GM19099 (cell line): Measurements from ENCODE around the gene TMPRSS13.

Experiments used
- POLR2A ChIP-seq: IDR thresholded peaks from 3 replicates; pipeline ENCODE4 v1.6.1; 2011; ENCODE audit warnings: low read depth; ENCODE audit not compliant: insufficient read length; ENCODE audit errors: extremely low read depth

The TMPRSS13 gene

DNA sequence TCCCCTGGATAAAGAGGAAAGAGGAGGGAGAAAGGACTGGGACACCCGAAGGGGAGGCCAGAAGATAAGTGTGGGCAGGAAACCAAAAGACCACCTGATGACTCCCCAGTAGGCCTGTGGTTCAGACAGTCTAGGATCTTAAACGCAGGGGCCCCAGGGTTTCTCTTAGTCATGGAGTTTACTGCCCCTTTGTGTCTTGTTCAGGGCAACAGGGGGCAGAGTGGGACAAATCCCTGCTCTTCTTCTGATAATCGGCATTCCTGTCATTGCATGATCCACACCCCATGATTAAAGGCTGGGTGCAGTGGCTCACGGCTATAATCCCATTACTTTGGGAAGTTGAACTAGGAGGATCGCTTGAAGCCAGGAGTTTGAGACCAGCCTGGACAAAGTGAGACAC lies 4.7 kb upstream of the TMPRSS13 start:
- TF ChIP-seq POLR2A: no peak

DNA sequence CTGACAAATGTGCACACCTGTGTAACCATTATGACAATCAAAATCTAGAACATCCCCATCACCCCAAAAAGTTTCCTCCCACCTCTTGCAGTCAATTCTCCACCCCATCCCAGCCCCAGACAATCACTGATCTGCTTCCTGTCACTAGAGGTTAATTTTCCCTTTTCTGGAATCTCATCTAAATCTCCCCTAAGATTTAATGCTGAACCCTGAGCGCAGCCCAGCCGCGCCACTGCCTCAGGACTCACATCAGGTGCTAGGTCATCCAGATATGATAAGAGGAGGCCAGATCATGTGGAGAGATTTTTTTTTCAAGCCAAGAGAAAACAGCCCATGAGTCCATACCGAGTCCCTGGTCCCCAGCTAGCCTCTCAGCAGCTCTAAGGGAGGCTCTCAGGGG lies 4.3 kb upstream of the TMPRSS13 start:
- no peak for TF ChIP-seq POLR2A

DNA sequence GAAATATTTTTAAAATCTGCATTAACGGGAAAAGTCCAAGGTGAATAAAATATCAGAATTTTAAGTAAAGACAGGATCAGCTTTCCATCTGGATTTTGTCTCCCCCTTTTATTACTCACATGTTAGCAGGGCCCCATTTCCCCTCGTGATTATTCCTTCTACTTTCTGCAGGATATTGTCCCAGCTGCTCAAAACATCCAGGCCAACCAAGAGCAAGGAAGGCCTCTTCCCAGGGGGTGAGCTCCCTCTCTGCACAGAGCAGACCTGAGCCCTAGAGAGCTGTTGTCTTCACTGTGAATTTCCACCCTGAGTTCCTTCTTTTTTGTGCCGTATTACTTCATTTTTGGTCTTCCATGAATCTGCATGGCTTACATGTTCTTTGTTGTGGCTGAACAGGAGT lies 3.7 kb upstream of the TMPRSS13 start:
- no peak for TF ChIP-seq POLR2A

DNA sequence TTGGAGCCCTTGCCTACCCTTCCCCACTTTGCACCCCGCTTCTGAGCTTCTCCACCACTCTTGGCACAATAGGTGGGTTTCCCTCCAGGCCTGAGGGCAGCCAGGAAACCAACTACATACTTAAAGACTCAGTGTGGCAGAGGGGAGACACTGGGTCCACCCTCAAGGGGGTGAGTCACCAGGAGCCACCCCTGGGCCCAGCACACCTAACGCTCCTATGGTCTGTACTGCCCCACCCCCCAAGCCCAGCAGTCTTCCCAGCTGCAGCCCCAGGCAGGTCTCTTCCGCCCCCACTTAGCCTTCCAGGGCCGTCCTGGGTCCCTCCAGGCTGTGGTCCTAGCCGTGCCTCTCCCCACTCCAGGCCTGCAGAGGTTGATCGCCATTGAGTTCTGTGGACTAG lies 3.2 kb upstream of the TMPRSS13 start:
- no peak for TF ChIP-seq POLR2A

DNA sequence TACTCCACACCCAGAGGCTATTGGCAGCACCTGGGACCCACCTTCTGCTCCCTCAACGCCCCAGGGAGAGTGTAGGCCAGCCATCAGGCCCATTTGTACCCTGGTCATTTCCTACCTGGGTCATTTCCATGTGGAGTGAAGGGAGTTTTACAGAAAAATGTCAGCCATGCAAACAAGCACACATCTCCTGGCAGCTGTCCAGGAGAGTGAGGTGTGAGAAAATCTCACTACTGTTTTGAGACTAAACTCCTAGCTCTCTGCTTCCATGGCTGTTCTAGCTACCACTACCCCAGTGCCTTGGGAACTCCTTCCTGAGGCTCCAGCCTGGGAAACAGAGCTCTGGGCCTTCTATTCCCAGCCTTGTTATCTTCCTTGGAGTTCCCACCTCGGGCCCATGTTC lies 2.8 kb upstream of the TMPRSS13 start:
- TF ChIP-seq POLR2A: no peak

DNA sequence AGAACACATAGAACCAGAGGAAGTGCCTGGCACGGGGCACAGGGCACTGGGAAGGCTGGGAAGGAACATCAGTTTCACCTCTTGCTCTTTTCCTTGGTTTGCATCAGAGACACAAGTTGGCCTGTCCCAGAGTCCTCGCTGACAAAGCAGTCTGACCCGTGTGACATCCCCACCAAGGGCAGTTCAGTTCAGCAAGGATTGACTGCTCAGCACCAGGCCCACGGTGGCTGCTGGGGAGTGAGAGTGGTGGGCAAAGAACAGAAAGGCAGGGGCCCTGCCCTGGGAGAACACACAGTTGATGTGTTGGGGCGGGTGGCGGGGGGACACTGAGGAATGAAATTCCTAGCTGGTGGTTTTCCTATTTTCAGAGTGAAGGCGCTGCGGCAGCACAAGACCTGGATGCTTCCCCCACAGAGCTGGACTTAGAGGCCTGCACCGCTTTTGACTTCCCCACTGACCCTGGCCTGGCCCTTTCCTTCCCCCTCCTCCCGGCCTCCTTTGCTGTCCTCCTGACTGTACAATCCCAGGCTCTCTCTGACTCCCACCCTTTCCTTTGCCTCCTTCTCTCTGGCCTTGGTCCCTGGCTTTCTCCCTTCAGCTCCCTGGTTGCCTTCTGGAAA lies 2.2 kb upstream of the TMPRSS13 start:
- no peak for TF ChIP-seq POLR2A

DNA sequence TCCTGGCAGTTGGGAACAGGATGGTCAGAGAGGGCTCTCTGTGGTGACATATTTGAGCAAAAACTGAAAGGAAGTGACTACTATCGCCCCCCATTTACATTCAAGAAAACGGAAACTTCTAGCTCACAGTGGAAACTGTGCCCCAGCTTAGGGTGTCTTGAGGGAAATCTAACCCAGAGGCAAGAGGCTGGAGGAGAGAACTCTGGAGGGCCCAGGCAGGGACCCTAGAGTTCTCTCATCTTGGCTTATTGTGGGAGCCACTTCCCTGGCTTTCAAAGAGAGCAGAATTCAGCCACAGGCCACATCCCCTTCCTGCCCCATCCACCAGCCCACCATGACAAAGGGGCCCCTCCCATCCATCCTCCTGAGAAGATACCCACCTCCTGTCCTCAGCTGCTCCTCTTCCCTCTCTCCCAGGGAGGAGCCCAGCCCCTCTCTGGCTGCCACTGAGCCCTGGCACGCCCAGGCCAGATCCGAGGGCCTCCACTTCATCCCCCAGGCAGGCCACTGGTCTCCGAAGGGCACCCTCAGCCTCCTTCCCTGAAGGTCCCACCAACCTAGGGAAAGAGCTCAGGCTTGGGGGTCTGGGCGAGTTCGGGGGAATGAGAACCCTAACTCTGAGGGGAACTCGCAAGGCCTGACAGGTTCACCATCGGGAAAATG lies 1.6 kb upstream of the TMPRSS13 start:
- TF ChIP-seq POLR2A: no peak

DNA sequence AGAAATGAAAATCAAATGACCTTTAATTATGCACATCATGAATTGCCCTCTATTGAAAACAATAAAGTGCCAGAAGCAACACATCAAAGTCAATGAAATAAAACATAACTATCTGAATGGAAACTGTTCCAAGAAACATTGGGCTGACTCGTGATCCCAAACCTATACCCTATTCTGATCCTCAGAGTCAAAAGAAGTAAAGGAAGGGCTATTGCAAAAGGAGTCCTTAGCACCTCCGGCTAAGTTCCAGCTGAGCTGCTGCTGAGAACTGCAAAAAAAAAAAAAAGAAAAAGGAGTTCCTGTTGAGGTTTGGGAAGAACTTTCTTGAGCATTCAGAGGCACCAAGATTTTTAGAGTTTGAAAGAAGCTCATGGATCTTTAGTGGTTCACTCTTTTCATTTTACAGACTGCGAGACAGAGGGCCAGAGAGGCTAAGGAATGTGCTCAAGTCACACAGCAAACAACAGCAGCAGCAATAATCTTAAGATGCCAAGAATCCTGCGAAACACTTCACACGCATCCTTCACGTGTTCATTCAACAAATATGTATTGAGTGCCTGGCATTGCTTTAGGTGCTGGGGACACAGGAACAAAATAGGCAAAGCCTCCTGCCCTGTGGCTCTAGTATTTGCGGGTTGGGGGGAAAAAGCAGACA lies 841 bp upstream of the TMPRSS13 start:
- TF ChIP-seq POLR2A: no peak

DNA sequence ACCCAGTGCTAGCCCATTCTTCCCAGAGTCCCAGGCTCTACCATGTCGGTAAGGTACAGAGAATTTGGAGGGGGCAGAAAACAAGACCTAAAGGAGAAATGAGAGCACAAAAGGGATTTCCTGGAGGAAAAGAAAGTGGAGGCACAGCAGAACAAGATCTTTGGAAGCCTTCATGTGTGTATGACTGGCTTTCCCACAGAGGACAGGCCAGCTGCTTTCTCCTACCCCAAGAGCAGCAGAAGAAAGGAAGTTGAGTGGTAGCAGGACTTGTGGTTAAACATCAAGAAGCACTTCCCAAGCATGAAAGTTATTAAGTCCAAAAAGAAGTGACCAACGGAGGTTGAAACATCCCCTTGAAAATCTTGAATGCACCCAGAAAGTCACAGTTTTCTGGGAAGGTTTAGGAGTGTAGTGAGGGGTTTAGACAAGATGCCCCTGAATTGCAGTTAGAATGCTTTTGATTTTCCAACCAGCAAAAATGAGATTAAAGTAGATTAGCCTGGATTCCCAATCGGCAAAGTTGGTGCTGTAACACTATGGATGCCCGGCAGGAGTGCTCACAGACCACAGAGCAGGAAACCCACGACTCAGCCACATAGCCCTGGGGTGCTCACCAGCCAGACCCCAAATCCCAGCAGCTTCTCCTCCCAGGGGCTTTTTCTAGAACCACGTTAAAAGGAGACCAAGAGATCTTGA lies 608 bp downstream of the TMPRSS13 start:
- TF ChIP-seq POLR2A: no peak

DNA sequence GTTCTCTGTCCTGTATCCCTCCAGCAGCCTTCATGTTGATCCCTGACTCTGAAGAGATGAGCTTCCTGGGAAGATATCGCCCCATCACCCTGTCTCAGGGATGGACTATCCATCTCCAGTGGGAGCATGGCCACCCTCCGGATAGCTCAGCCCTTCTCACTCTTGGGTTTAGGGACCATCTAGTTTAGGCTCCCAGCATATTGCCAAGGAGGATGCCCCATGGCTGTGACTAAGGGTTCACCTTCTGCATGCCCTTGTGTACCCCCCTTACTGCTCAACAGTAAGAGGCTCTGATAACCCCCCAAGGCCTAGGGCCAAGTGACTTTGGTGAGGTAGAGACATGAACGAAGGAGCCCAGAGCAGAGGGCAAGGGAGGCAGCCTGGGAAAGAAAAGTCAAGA lies 1.3 kb downstream of the TMPRSS13 start:
- no peak for TF ChIP-seq POLR2A

DNA sequence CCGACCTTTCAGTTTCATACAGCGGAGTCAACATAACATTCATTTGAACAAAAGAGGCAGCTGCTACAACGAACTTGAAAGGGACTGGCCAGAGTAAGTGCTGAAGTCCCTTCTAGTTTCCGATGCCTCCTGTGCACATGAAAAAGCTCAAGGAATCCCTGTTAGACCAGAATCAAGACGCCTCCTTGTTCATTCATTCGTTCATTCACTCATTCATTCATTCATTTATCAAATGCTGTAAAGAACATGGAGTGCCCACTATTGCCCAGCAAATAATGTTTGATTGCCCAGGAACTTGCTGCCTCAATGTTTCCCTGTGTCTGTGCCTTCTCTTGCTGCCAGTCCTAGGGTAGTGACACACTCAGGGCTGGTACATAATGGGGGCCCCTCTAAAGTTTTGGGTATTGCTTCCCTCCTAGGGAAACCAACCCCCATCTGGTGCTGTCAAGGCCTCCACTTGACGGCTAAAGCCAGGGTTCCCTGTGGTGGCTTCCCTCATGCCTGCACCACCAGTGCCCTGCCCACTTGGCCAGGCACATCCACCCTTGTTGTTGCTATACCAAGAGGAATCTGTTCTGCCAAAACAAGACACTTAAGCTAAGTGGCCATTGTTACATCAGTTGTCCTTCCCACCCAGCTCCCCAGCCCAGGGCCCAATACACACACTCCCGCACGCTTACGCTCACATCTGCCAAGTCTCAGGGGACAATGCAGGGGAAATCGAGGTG lies 3.8 kb downstream of the TMPRSS13 start:
- no peak for TF ChIP-seq POLR2A

DNA sequence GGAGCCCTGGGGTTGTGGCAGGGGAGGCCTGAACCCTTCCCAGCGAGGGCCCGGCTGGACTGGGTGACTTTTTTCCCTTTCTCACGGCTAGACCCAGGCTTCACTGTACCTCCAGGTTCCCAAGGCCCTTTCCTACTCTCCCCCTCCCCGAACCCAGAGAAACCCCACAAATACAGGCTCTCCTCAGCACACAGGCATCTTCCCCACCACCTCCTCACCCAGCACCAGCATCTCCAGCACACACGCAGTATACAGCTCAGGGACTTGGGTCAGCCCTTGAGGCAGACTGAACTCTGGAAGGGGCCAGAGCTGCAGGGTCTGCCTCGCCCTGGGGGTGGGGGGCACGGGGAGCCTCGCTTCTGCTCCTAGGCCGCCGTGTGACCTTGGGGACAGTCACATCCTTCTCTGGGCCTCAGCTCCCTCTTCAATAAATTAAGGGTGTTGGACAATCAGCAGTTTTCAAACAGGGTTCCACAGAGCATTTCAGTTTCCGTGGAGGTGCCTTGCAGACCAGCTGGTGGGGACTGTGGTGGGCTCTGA lies 4.5 kb downstream of the TMPRSS13 start:
- no peak for TF ChIP-seq POLR2A

DNA sequence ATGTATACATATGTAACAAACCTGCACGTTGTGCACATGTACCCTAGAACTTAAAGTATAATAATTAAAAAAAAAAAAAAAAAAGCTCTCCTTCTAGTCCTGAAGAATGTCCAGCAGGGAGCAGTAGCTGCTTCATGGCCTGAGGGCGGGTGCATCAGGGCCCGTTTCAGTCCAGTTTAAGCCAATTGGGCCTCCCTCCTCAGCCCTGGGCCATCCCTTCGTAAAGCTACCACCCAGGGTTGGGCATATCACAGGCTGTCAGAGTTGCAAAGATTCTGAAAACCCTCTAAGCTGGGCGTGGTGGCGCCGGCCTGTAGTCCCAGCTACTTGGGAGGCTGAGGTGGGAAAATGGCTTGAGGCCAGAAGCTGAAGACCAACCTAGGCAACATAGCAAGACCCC lies 5.4 kb downstream of the TMPRSS13 start:
- no peak for TF ChIP-seq POLR2A

DNA sequence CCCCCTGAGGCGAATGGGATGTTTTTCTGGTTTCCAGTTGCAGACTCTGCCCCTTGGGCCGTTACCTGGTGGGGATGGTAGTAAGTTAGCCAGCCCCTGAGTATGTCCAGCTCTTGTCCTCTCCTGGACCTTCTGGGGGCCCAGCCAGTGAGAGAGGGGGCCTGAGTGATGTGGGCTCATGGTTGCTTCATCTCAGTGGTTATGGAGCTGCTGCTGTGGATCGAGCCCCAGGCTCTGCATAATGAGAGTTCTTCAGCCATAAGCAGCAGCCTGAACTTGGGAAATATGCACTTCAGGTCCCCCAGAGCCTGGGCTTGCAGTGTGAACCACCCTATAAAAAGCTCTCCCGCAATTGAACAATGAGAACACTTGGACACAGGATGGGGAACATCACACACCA lies 5.9 kb downstream of the TMPRSS13 start:
- TF ChIP-seq POLR2A: no peak

DNA sequence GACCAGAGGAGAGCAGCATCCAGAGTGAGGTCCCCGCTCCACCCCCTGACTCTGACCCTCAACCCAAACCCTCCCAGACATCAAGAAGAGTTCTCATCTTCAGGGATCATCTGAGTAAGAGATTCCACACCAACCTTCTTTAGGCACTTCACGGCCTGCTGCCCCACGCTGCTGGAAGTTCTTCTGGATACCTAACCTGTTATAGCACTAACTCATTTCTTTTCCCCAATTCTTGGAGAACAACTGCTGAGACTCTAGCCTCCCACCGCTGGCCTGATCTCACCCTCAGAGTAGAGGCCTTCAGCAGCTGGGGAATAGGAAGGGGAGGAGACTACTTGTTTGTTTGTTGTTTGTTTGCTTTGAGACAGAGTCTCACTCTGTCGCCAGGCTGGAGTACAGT lies 7.3 kb downstream of the TMPRSS13 start:
- no peak for TF ChIP-seq POLR2A

DNA sequence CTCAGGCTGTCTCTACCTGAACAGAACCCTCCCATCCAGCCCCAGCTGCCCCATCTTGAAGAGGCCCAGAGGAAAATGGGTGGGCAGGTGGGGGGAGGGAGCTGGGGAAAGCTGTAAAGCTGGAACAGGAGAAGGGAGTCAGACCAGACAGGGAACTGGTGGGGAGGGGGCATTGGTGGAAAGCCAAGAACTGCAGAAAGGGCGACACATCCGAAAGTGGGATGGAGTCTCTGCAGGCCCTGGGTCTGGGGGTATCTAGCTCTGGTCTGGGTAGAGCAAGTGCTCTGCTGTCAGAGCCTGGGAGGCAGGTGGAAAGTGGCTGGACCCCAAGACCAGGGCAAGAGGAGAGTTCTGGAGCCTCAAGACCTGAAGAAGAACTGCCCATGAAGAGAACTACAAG lies 7.7 kb downstream of the TMPRSS13 start:
- no peak for TF ChIP-seq POLR2A

DNA sequence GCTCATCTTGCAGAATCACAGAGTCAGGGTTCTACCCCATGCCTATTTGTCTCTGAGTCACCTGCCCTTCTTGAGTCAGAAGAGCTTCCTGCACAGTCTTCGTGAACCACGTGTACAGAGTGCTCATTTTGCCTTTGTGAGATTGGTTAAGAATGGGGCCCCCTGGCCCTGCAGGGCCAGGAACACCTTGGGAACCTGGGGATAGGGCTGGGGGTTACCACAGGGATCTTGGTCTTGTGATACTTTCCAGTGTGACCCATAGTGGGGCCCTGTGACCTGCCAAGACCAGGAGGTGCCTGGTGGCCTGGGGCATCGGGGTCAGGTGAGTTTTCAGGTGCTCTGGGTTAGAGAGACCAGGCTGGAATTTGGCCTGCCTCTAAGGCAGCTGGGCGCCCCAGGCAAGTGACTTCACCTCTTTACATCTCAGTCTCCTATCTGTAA lies 9.4 kb downstream of the TMPRSS13 start:
- no peak for TF ChIP-seq POLR2A
